ACC112 (cell line): Measurements from ENCODE around the gene SSU72.
"Not testable (repeated sequence)": the region's sequence is repeated elsewhere in the genome, so short reads cannot be mapped to it uniquely, and the experiment has no call there.

Source experiments
- H2AFZ ChIP-seq: fragments of 200-600 bp; sonication (generic); one replicate; pipeline ENCODE4 v1.6.0; 2017; ENCODE audit warnings: antibody characterized with exemption, low read length; ENCODE audit not compliant: unreplicated experiment
- H3K27ac ChIP-seq: fragments of 200-600 bp; sonication (generic); 2 replicates; pipeline ENCODE4 v1.5.1; 2014; ENCODE audit warnings: low read depth, mild to moderate bottlenecking, antibody characterized with exemption, low read length, moderate library complexity
- H3K27me3 ChIP-seq: fragments of 200-600 bp; sonication (generic); 2 replicates; pipeline ENCODE4 v1.6.1; 2014; ENCODE audit warnings: mild to moderate bottlenecking, antibody characterized with exemption, low read length, moderate library complexity, mixed read lengths; ENCODE audit not compliant: insufficient read depth
- H3K36me3 ChIP-seq: fragments of 200-600 bp; sonication (generic); 2 replicates; pipeline ENCODE4 v1.6.1; 2016; ENCODE audit warnings: mild to moderate bottlenecking, antibody characterized with exemption, low read length, moderate library complexity, mixed read lengths; ENCODE audit not compliant: insufficient read depth
- H3K4me1 ChIP-seq: fragments of 200-600 bp; sonication (generic); one replicate; pipeline ENCODE4 v1.6.1; 2016; ENCODE audit warnings: low read length, mixed read lengths; ENCODE audit not compliant: insufficient read depth, unreplicated experiment, control insufficient read depth
- H3K4me3 ChIP-seq: fragments of 200-600 bp; sonication (generic); 2 replicates; pipeline ENCODE4 v1.5.1; 2014; ENCODE audit warnings: mild to moderate bottlenecking, low read depth, low read length
- H3K79me2 ChIP-seq: fragments of 200-600 bp; sonication (generic); one replicate; pipeline ENCODE4 v1.6.0; 2016; ENCODE audit warnings: low read length; ENCODE audit not compliant: control insufficient read depth, unreplicated experiment, insufficient read depth

The SSU72 gene

GRCh38 chr1:1523226-1523625, 51.4 kb downstream of the SSU72 start:
- H3K36me3 ChIP-seq = not testable (repeated sequence)

GRCh38 chr1:1522536-1522935, 52.1 kb downstream of the SSU72 start:
- H3K36me3 ChIP-seq, H3K27me3 ChIP-seq, H3K4me3 ChIP-seq, H3K79me2 ChIP-seq, H2AFZ ChIP-seq, H3K27ac ChIP-seq, H3K4me1 ChIP-seq: not testable (repeated sequence)

More at GRCh38 chr1:1523226-1523625, 51.4 kb downstream of the SSU72 start:
- not testable (repeated sequence) for H3K79me2 ChIP-seq, H3K27me3 ChIP-seq, H3K4me3 ChIP-seq, H3K27ac ChIP-seq, H3K4me1 ChIP-seq, H2AFZ ChIP-seq

- Histone ChIP-seq H3K36me3 (0 out of 2 replicates have a peak, but pooled peaks cover 9% of the 10 kb centered on the region), H3K27ac (no peak overlapping the region), H2AFZ (no peak overlapping the region), H3K27me3 (no peaks in the 10 kb centered on the region), H3K4me1 (no peaks in the 10 kb centered on the region), H3K4me3 (no peak overlapping the region), H3K79me2 (no peaks in the 10 kb centered on the region)
Observed at GRCh38 chr1:1521331-1521730, 53.3 kb downstream of the SSU72 start.

- not testable (repeated sequence) for H3K4me1 ChIP-seq, H3K4me3 ChIP-seq, H3K27me3 ChIP-seq, H2AFZ ChIP-seq, H3K27ac ChIP-seq, H3K79me2 ChIP-seq
- H3K36me3 ChIP-seq = peaks cover 12% of the 10 kb centered on the region; the same call in 1 of the 2 replicates
Observed at GRCh38 chr1:1519805-1520505, 54.7 kb downstream of the SSU72 start.

- H3K27ac ChIP-seq = not testable (repeated sequence)
- Histone ChIP-seq H3K36me3 (peaks cover 12% of the 10 kb centered on the region; the same call in 1 of the 2 replicates), H3K79me2 (peaks cover 19% of the 10 kb centered on the region)
Observed at GRCh38 chr1:1518621-1519007, 56.0 kb downstream of the SSU72 start.

GRCh38 chr1:1517973-1518620, 56.6 kb downstream of the SSU72 start:
- peaks cover 12% of the 10 kb centered on the region; the same call in 1 of the 2 replicates for H3K36me3 ChIP-seq

More at GRCh38 chr1:1518621-1519007, 56.0 kb downstream of the SSU72 start:
- H3K4me1 ChIP-seq, H2AFZ ChIP-seq, H3K27me3 ChIP-seq, H3K4me3 ChIP-seq: not testable (repeated sequence)

GRCh38 chr1:1516923-1517322, 57.7 kb downstream of the SSU72 start:
- H3K79me2 ChIP-seq = peaks cover 25% of the 10 kb centered on the region
- not testable (repeated sequence) for H3K4me1 ChIP-seq, H3K4me3 ChIP-seq, H2AFZ ChIP-seq, H3K27ac ChIP-seq, H3K27me3 ChIP-seq
- peaks cover 12% of the 10 kb centered on the region; the same call in 1 of the 2 replicates for H3K36me3 ChIP-seq

More at GRCh38 chr1:1517973-1518620, 56.6 kb downstream of the SSU72 start:
- peaks cover 22% of the 10 kb centered on the region for H3K79me2 ChIP-seq
- no peak overlapping the region for H3K4me3 ChIP-seq
- H3K27me3 ChIP-seq = no peaks in the 10 kb centered on the region
- no peaks in the 10 kb centered on the region for H3K4me1 ChIP-seq
- no peak overlapping the region for H3K27ac ChIP-seq
- H2AFZ ChIP-seq = no peak overlapping the region

GRCh38 chr1:1514376-1514775, 60.3 kb downstream of the SSU72 start:
- H2AFZ ChIP-seq, H3K4me1 ChIP-seq, H3K27me3 ChIP-seq, H3K4me3 ChIP-seq, H3K36me3 ChIP-seq, H3K27ac ChIP-seq: not testable (repeated sequence)
- H3K79me2 ChIP-seq = peaks cover 25% of the 10 kb centered on the region

- not testable (repeated sequence) for H3K4me1 ChIP-seq, H2AFZ ChIP-seq, H3K36me3 ChIP-seq, H3K27ac ChIP-seq, H3K27me3 ChIP-seq
- H3K79me2 ChIP-seq = peaks cover 25% of the 10 kb centered on the region
- peak overlapping the region; percentile 66 for H3K4me3 ChIP-seq
Observed at GRCh38 chr1:1513675-1514074, 61.0 kb downstream of the SSU72 start.

- not testable (repeated sequence) for H3K27me3 ChIP-seq, H2AFZ ChIP-seq, H3K36me3 ChIP-seq, H3K27ac ChIP-seq, H3K4me1 ChIP-seq
- Histone ChIP-seq H3K4me3 (peak overlapping the region; percentile 90), H3K79me2 (peaks cover 25% of the 10 kb centered on the region)
Observed at GRCh38 chr1:1512425-1512824, 62.2 kb downstream of the SSU72 start.
